Activated B cell treated with CpG ODN at 0.5 μM for 24 hours (primary cell): Measurements from ENCODE around the gene ESX1. TPM values are rescaled to one million over a fixed set of nuclear protein-coding genes. Genes with fewer than 3 reads are reported as not detected.

ENCODE experiments used
- ATAC-seq: fragments of 200-7000 bp; cut with Tn5 transposase; one replicate; pipeline ENCODE4 v1.10.0; 2021; ENCODE audit warnings: low read depth, mild to moderate bottlenecking, moderate library complexity
- CTCF ChIA-PET: fragments of 350-600 bp; sonication (Branson Sonifier 250); formaldehyde crosslinking; loops from one replicate; lab custom pipeline; 2021; ENCODE audit warnings: antibody characterized with exemption; lab: Charles Lee
- POLR2A ChIA-PET: fragments of 350-600 bp; sonication (Branson Sonifier 250); formaldehyde crosslinking; loops from one replicate; lab custom pipeline; 2021; ENCODE audit warnings: antibody characterized with exemption; lab: Charles Lee
- DNase-seq: peaks from one replicate; pipeline ENCODE4 v3.0.0; 2022
- H3K27ac Mint-ChIP-seq: one replicate; pipeline ENCODE4 v1.8.0; 2020; ENCODE audit warnings: mixed read lengths
- H3K27me3 Mint-ChIP-seq: one replicate; pipeline ENCODE4 v1.8.0; 2021; ENCODE audit warnings: mixed read lengths
- H3K36me3 Mint-ChIP-seq: one replicate; pipeline ENCODE4 v1.8.0; 2021; ENCODE audit warnings: low read depth, mixed read lengths
- H3K4me1 Mint-ChIP-seq: one replicate; pipeline ENCODE4 v1.8.0; 2021; ENCODE audit warnings: mixed read lengths
- H3K4me3 Mint-ChIP-seq: one replicate; pipeline ENCODE4 v1.8.0; 2020; ENCODE audit warnings: mild to moderate bottlenecking, mixed read lengths
- H3K9me3 Mint-ChIP-seq: one replicate; pipeline ENCODE4 v1.8.0; 2020; ENCODE audit warnings: mixed read lengths
- intact Hi-C: fragments of 100-400 bp; cut with micrococcal nuclease; formaldehyde crosslinking; loops from one replicate; pipeline ENCODE4 v1.15.1; 2024
- total RNA-seq: library from RNA; stranded (reverse); gene quantifications from 2 replicates; pipeline ENCODE4 v1.2.3, GENCODE V29; 2022
- TF ChIP-seq, protein P1 (sequence below): fragments of 200-600 bp; IDR thresholded peaks from one replicate; pipeline ENCODE4 v1.8.0; 2022; ENCODE audit warnings: antibody characterized with exemption, mild to moderate bottlenecking

ESX1 gene
- total RNA-seq, 1 donor from 2014 or later = not detected

DNA sequence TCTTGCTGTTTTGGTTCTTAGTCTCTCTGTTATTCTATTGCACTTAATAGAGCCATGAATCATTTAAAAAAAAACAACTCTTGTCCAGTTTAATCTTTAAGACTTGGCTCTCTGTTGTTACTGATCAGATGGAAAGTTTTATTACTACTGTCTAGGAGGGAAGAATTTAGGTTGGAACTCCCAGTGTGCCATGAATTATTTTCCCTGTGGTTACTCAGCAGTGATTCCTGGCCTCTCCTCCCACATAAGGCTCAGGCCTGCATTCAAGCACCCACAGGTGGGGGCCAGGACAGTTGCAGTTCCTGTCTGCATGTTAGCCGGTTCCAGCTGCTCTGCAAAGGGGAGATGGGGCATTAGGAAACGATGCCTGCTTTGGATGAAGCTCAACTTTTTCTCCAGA lies 29.8 kb upstream of the ESX1 start:
- ChIA-PET CTCF (no interaction called here), POLR2A (no interaction called here)
- H3K4me3 Mint-ChIP-seq = no peak overlapping the region
- H3K27ac Mint-ChIP-seq = no peak overlapping the region
- DNase-seq (no peak), ATAC-seq (no peak)
- H3K9me3 Mint-ChIP-seq = no peaks in the 10 kb centered on the region
- peaks cover 5% of the 10 kb centered on the region for H3K27me3 Mint-ChIP-seq
- no peaks in the 10 kb centered on the region for H3K4me1 Mint-ChIP-seq
- intact Hi-C loops = no loop called here
- TF ChIP-seq, protein P1, sequence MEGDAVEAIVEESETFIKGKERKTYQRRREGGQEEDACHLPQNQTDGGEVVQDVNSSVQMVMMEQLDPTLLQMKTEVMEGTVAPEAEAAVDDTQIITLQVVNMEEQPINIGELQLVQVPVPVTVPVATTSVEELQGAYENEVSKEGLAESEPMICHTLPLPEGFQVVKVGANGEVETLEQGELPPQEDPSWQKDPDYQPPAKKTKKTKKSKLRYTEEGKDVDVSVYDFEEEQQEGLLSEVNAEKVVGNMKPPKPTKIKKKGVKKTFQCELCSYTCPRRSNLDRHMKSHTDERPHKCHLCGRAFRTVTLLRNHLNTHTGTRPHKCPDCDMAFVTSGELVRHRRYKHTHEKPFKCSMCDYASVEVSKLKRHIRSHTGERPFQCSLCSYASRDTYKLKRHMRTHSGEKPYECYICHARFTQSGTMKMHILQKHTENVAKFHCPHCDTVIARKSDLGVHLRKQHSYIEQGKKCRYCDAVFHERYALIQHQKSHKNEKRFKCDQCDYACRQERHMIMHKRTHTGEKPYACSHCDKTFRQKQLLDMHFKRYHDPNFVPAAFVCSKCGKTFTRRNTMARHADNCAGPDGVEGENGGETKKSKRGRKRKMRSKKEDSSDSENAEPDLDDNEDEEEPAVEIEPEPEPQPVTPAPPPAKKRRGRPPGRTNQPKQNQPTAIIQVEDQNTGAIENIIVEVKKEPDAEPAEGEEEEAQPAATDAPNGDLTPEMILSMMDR = no peak
- no peaks in the 10 kb centered on the region for H3K36me3 Mint-ChIP-seq

DNA sequence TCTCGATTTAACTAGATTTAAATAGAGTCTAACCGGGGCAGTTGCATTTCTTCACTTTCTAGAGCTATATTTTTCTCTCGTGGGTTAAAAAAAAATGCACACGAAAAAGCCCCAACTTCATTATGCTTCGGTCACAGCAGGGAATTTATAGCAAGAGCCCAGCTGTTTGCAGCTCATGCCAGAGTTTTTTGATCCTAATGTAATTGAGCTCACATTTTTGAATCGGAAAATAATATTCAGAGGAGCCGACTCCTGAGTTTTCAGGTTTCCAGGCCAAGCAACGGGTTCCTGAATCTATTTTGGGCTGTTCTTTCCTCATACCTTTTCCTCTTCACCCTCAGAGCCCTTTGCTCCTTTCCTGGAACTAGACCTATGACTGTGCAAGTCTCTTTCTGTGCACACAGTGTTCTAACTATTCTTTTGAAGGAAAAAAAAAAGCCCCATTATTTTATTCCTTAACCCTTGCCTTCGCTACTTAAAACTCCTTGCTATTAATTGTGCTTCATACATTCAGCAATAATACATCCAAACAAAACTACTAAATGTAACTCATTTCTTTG lies 27.5 kb upstream of the ESX1 start:
- ChIA-PET CTCF (no interaction called here), POLR2A (no interaction called here)
- intact Hi-C loops = no loop called here
- H3K27me3 Mint-ChIP-seq = peaks cover 2% of the 10 kb centered on the region
- H3K36me3 Mint-ChIP-seq = no peaks in the 10 kb centered on the region
- TF ChIP-seq, protein P1 = no peak
- no peaks in the 10 kb centered on the region for H3K9me3 Mint-ChIP-seq
- H3K4me3 Mint-ChIP-seq = no peak overlapping the region
- DNase-seq (no peak), ATAC-seq (no peak)
- no peaks in the 10 kb centered on the region for H3K4me1 Mint-ChIP-seq
- H3K27ac Mint-ChIP-seq = no peak overlapping the region

DNA sequence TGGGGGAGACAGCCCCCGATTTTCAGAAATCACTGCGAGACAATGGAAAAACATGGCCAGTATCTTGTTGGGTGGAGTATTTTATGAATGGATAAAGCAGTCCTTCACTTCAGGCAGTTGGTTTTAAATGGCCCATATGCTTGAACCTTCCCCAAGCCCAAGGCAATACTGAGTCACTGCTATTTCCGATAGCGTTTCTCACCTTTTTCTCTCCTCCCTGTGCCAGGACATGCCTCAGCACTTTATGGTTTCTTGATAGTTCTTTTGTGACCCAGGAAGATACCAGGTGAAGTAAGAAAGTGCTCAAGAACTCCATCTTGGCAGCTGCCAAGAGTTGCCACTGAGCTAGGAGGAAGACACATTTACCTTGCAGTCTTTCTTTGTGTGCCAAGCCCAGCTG lies 26.8 kb upstream of the ESX1 start:
- Mint-ChIP-seq H3K27ac (no peak overlapping the region), H3K27me3 (peaks cover 2% of the 10 kb centered on the region), H3K4me1 (no peaks in the 10 kb centered on the region), H3K9me3 (no peaks in the 10 kb centered on the region), H3K4me3 (no peak overlapping the region), H3K36me3 (no peaks in the 10 kb centered on the region)
- DNase-seq (no peak), ATAC-seq (no peak)
- ChIA-PET CTCF (no interaction called here), POLR2A (no interaction called here)
- TF ChIP-seq, protein P1 = no peak
- intact Hi-C loops = no loop called here

DNA sequence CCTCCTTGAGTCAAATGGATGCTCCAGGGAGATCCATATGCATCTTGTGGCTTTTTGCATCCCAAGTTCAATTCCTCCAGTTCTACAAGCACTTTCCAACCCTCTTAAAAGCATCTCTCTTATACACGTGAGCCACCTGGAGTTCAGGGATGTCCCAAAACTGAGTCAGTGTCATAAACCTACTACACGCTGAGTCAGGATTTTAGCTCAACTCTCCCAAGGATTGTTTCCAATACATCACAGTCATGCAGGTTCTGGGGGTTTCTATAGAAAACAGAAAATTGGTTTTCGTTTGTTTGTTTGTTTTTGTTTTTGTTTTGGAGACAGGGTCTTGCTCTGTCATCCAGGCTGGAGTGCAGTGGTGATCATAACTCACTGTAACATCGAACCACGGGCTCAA lies 25.9 kb upstream of the ESX1 start:
- ATAC-seq = no peak
- POLR2A ChIA-PET = no interaction called here
- TF ChIP-seq, protein P1 = no peak

DNA sequence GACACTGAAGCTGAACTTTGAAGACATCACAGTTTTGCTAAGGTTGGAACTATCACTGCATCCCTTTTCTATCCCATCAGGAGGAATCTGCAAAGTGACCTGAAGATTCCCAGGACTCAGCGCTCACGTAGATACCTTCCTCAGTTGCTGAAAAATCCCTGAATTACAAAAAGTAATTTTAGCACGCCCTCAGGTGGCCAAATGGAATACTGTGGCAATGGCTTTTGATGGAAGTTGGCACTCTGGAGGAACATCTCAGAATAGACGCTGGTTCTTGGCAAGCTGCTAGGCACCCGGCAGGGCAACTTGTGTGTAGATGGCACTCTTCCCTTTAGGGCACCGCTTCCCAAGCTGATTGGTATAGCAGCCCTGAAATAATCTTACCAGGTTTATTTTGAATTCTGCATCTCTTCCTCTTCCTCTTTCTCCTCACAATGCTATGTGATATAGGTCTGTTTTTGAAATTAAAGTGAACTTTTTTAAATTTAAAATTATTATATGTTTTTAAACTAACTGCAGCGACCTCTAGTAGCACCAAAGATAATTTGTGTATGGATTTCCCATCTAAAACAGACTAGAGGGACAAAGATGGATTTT lies 16.3 kb upstream of the ESX1 start:
- Mint-ChIP-seq H3K4me3 (peak overlapping the region; percentile 2), H3K36me3 (no peaks in the 10 kb centered on the region), H3K4me1 (no peaks in the 10 kb centered on the region), H3K9me3 (no peaks in the 10 kb centered on the region), H3K27ac (no peak overlapping the region), H3K27me3 (peaks cover 6% of the 10 kb centered on the region)
- ATAC-seq (no peak), DNase-seq (no peak)
- CTCF ChIA-PET = interaction anchor here (1.1 kb wide), 1 partner anchor 75 kb away, joined by 4 read pairs; no protein-coding TSS in a partner anchor
- POLR2A ChIA-PET = no interaction called here
- intact Hi-C loops = loop anchor here (5.0 kb wide), 1 partner anchor 424 kb away; no protein-coding TSS in a partner anchor
- TF ChIP-seq, protein P1 = no peak

More for the DNA sequence above, 25.9 kb upstream of the ESX1 start:
- Mint-ChIP-seq H3K4me1 (no peaks in the 10 kb centered on the region), H3K36me3 (no peaks in the 10 kb centered on the region), H3K27me3 (peaks cover 2% of the 10 kb centered on the region), H3K27ac (no peak overlapping the region), H3K9me3 (no peaks in the 10 kb centered on the region), H3K4me3 (no peak overlapping the region)
- CTCF ChIA-PET = no interaction called here
- intact Hi-C loops = no loop called here
- no peak for DNase-seq
